Amygdala (tissue), 56 donors: Measurements from ENCODE around the gene PSMC3IP.
A peak's percentile ranks its signal among the peaks of the same experiment; 100 is the strongest.
"Not testable (repeated sequence)": the region's sequence is repeated elsewhere in the genome, so short reads cannot be mapped to it uniquely, and the experiment has no call there.

Source experiments
- DNase-seq, 56 donors: peaks; one replicate each; lab custom pipeline; 2025; lab: John Stamatoyannopoulos, UW

PSMC3IP gene, protein sequence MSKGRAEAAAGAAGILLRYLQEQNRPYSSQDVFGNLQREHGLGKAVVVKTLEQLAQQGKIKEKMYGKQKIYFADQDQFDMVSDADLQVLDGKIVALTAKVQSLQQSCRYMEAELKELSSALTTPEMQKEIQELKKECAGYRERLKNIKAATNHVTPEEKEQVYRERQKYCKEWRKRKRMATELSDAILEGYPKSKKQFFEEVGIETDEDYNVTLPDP

DNA sequence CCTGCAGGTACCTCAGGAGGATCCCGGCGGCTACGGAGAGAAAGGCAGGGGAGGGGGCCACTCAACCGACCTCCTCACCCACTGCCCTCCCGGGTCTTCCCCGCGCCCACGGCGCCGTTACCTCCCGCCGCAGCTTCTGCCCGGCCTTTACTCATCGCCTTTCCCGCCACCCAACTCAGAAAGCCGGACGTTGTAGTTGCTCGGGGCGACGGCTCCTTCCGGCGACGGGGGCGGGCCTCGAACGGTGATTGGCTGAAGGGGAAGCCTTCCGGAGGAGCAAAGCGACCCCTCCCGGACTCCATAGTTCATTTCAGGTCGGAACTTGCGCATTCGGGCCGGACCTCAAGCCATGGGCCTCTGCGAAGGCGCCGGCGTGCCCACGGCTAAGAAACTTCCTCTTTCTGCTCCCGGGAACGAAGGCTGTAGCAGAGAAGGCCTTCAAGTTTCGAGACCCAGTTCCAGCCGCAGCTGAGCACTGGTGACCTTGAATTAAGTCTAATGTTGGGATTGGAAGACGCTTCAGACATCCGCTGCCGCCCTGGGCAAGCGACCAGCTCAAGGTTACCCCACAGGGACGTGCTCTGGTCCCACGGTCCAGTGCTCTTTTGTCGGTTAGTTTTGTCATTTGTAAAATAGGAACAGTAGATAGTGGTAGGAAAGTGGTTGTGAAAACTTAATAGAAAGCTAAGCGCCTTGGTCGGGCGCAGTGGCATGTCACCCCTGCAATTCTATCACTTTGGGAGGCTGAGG, at the start of gene PSMC3IP:
Gene PSMC3IP, minus strand, starts transcription at position 198 of the 750 bp plus-strand sequence. Its CDS starts 43 bp downstream, at position 155.
- DNase-seq = peak; percentile 65 to 95 (median 90)

DNA sequence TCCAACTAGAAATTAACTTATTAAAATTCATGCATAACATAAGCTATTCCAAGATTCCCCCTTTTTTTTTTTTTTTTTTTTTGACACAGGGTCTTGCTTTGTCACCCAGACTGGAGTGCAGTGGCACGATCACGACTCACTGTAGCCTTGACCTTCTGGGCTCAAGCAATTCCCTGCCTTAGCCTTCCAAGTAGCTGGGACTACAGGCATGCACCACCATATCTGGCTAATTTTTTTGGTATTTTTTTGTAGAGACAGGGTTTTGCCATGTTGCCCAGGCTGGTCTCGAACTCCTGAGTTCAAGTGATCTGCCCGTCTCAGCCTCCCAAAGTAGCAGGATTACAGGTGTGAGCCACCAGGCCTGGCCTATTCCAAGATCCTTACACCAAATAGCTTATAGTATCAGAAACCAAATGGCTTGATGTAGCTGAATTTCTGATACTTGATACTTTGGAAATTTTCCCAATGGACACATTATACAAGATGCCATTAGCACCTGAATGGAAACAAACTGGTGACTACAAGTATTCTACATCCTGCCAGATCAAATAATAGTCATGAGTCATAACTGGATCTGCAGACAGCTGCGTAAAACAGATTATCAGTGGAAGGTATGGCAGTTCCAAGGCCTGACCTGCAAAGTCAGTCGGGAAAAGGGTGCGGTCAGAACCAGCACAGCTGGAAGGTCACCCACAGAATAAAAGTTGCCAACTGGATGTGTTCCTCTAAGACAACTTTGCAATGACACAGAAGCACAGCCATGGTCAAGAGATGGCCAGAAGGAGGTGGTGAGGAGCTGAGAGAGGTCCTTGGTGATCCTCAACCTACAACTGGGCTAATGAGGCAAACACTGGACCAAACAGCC, 46.4 kb upstream of the PSMC3IP start:
- no peak for DNase-seq

DNA sequence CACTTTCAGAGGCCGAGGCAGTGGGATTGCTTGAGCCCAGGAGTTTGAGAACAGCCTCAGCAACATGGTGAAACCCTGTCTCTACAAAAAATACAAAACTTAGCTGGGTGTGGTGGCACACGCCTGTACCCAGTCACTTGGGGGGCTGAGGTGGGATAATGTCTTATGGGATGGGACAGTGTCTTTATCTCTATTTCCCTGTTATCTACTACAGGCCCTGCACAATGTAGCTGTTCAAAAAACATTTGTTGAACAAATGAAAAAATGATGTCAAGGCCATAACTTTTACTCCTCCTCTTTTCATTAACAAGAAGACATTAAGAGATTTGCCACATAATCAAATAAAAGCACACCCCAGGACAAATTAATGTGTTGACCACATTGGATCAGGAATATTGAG, 45.7 kb upstream of the PSMC3IP start:
- no peak for DNase-seq

DNA sequence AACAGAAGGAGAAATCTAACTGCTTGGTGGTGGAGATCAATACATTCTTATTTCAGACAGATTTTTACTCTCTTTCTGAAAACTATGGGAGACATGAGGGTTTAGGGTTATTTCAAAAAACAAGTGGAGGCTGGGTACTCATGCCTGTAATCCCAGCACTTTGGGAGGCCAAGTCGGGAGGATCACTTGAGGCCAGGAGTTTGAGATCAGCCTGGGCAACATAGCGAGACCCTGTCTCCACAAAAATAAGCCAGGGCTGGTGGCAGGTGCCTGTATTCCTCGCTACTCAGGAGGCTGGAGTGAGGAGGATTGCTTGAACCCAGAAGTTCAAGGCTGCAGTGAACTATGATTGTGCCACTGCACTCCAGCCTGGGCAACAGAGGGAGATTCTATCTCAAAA, 44.5 kb upstream of the PSMC3IP start:
- DNase-seq = not testable (repeated sequence)

DNA sequence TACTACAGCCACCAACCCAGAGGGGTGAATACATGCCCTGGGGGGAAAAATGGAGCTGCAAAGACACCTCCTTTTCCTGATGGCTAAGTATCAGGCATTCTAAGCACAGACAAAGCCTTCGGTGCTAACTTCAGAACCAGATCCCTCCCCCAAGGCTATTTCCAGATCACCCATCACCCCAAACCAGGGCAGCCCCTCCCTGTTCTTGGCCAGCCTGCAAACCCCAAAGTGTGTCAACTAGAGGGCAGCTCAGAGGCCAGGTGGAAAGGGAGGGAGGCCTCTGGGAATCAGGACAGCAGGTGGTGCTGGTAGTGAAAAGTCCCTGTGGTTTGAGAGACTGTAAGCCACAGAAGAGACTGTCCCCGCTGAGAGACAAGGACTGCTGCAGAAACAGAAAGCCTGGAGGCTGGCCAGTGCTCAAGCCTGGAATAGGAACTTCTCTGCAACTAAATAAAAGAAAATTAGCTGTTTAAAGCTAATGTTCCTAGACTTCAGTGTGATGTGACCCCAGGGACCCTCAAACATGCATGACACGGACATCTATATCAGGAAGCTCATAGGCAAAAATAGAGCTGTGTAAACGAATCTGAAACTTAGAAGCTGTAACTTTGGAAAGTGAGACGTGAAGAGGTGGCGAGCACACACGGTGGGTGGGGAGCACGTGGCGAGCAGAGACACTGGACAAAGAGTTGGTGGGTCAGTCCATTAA, 41.1 kb upstream of the PSMC3IP start:
- DNase-seq = peak in 7 of 56 donors; percentile 0 to 13 (median 5)

DNA sequence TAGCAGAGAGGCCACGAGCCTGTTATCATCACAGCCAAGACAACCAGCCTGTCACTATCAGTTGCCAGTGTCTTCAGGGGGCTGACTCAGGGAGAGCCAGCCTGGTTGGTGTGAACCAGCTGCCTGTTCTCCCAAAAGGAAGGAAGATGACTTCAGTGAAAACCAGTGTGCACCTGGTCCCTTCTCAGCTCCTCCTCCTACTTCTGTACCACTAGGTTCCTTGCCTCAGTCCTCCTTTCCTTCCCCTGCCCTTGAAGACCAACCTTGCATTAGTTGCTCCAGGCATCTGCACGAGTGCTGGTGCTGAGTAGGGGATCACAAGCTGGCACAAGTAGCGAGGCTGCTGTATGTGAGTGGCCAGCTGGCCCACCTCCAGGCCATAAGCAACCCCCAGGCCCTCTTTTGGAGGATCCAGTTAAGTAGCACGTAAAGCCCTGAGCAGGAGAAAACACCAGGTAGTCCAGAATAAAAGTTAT, 40.5 kb upstream of the PSMC3IP start:
- DNase-seq = no peak

DNA sequence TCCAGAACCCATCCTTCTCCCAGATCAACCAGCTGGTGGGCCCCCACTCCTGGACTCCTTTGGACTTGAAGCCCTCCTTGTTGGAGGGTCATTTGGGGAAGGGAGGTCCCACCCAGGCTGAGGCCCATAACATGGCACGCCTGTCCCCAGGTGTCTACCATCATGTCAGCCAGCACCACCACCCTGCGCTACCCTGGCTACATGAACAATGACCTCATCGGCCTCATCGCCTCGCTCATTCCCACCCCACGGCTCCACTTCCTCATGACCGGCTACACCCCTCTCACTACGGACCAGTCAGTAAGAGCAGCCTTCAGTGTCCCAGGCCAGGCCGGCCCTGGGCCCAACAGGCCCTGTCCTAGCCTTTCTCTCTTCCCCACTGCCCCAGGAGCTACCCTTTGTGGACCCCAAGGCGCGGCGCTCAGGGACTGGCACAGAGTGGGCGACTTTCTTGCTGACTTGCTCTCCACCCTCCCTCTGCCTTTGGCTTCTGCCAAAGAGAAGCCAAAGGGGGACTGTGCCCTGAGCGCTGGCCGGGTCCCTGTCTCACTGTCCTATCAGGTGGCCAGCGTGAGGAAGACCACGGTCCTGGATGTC, 36.3 kb upstream of the PSMC3IP start:
- no peak for DNase-seq

DNA sequence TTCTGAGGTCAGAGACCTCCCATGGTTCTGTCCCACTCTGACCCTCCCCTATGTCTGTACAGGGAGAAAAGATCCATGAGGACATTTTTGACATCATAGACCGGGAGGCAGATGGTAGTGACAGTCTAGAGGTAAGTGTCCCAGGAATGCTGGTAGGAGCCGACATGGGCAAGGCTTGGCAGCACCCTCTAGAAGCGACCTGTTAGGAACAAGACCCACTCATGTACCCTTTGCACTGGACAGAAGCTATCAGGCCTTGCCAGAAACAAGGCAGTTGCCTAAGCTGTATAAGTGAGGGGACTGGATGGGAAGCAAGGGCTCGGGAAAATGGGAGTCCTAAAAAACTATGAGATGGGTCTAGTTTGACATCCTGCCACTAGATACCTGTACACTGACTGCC, 34.5 kb upstream of the PSMC3IP start:
- DNase-seq = no peak

DNA sequence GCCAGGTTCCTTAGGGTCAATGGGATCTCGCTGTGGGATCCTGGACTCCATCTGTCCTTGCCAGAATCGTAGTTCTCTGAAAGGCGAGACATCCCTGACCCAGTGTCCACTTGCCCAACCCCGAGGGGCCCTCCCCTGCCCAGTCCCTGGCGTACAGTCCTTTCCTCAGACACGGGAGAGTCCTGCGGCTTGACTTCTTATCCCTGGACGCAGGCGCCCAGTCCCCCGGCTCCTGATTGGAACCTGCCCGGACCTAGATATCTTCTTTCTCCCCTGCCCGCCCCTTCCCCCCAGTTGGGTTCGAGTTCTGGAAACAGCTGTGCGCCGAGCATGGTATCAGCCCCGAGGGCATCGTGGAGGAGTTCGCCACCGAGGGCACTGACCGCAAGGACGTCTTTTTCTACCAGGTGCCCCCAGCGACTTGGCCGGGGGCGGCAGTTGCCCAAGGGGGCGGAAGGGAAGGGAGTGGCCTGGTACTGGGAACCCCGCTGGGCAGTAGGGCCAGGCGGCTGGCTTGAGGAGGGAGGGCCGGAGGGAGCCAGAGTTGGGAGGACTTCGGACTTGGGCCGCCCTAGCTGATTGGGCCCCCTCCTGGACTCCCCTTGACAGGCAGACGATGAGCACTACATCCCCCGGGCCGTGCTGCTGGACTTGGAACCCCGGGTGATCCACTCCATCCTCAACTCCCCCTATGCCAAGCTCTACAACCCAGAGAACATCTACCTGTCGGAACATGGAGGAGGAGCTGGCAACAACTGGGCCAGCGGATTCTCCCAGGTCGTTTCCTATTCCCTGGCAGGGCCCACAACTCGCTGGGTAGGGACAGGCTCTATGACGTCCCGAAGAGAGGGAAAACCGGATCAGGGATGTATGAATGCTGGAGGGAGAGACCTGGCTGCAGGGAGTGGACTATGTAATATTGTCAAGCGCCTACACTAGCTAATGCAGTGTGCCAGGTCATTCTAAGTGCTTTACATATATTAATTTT, 32.6 kb upstream of the PSMC3IP start:
- peak in 14 of 56 donors; percentile 35 to 59 (median 52) for DNase-seq

DNA sequence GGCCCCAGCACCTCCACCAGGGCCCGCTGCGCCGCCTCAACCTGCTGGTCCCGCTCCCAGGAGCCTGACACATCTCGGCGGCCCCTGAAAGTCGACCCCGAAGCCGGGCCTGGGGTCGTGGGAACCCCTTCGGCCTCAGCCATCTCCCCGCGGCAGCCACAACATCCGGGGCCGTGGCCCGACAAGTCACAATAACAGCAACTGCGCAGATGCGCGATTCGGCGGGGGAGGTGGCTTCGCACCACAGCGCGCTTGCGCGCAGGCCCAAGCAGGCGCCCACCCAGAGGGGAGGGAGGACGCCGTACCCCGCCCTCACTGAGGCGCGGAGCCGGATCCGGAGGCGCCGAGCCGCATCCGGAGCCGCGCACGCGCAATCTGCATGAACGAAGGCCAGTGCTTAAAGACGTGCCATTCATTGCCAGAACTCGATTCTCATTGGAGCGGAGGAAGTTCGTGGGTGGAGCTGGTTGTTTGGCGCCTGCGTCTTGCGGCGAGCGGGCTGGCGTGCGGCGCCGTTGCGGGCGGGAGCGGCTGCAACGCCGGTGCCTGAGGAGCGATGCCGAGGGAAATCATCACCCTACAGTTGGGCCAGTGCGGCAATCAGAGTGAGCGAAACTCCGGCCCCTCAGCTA, 31.8 kb upstream of the PSMC3IP start, which contains the start of the genes RETREG3 and TUBG1:
Gene RETREG3, minus strand, starts transcription at position 193 of the 632 bp plus-strand sequence. Its CDS starts 50 bp downstream, at position 143.
Gene TUBG1, plus strand, starts transcription at position 502 of the 632 bp plus-strand sequence. Its CDS starts 55 bp downstream, at position 557.
- DNase-seq = peak; percentile 90 to 100 (median 98)

DNA sequence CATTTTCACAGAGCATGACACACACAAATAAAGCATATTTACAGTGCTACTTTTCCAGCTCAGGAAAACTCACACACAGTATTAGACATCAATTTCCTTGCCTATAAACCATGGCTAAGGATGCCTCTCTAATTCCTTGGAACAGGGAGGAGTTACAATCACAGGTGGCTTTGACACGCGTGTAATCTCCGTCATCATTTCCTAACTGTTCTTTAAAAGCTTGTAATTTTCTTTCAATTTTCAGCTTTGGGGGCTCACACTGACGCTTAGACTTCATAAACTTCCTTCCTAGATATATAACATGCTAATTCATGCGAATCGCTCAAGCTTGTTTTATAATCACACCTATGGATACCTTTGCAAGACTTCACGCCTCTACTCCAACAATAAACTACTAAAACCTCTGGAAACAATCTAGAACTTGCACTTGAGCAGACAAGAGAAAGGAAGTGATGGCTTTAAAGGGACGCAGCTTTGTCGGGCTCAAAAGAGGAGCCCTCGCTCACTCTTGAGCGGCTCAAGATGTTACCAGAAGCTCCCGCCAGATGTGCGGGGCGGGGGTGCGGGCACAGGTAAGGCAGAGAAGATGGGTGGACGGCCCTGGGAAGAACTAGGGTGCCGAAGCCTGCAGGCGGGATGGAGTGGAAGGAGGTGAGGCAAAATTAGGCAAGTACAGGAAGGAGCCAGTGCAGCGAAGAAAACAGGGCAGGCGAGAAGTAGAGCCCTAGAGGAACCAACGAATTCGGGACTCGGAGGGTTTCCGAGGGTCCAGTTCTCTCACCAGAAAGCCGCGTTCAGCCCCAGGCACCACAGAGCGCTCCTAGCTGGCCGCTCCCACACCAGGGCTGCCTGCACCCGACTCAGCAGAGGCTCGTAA, 31.0 kb upstream of the PSMC3IP start:
- DNase-seq = peak in 6 of 56 donors; percentile 46 to 58 (median 49)

DNA sequence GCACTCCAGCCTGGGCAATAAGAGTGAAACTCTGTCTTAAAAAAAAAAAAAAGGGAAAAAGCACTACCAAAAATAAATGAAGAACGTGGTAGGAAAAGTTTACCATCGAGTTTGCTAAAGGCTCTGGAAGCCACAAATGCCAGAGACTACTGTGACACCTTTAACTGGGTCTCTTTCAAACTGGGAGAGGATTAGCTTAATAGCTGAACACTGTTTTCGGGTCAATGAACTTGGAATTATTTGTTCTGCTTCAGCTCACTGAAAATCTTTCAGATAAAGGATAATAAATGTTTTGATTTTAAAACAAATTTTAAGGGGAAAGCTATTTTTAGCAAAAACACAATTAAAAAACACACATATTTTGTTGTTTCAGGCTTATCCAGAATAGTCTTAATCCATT, 30.2 kb upstream of the PSMC3IP start:
- no peak for DNase-seq

DNA sequence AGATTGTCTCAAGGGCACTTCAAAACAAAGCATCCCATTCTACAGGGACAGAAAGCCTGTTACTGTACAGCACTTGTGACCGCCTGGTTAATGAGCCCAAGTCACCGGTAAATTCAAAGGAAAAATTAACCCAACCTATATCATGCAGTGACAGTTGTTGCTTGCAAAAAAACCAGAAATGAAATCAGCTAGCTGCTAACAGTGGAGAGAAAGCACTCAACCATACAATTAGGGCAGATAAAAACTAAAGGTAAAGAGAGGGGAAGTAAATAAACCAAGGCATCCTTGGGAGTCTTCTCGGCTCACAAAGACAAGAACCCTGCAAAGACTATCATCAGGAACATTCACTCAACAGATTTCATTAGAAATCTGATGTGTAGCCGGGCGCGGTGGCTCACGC, 25.8 kb upstream of the PSMC3IP start:
- no peak for DNase-seq

DNA sequence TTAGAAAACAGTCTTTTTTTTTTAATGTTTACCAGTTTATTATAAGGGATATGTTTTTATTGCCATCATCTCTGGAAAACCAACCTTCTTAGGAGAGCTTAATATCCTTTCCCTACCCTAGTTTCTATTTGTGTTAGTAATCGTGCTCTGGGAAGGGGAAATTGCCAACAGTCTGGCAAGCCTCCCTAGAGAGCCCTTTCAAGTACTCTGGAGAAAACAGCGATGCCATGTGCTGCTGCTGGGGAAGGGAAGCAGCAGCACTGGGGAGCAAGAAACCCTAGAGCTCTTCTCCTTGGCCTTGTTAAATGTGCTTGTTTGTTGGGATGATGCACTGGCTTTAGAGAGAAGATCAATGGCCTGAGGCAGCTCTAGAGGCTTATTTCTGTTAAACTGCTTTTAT, 21.4 kb upstream of the PSMC3IP start:
- DNase-seq = peak in 12 of 56 donors; percentile 4 to 57 (median 16)

DNA sequence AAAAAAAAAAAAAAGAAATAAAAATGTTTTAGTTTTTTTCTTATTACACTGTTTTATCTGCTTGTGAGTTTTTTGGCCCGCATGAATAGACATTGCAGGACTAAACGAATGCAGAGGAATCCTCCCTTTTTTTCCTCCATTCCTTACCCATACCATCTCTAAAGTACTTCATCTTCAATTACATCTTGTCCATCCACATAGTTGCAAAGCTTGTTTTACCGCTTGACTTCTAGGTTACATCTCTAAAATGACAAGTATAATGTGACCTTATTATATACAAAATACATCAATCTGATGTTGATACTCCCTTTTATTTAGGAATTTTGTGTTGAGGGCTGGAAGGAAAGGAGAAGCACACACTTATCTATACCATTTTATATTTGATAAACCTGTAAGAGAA, 18.9 kb upstream of the PSMC3IP start:
- no peak for DNase-seq

DNA sequence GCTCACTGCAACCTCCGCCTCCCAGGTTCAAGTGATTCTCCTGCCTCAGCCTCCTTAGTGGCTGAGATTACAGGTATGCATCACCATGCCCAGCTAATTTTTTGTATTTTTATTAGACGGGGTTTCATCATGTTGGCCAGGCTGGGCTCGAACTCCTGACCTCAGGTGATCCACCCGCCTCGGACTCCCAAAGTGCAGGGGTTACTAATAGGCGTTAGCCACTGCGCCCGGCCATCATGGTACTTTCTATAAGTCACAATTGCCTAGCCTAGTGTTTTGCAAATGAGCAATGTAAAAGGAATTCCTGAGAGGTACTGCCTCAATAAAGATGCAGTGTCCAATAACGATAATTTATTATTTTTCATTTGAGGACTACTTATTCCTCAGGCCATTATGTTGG, 13.9 kb upstream of the PSMC3IP start:
- no peak for DNase-seq

DNA sequence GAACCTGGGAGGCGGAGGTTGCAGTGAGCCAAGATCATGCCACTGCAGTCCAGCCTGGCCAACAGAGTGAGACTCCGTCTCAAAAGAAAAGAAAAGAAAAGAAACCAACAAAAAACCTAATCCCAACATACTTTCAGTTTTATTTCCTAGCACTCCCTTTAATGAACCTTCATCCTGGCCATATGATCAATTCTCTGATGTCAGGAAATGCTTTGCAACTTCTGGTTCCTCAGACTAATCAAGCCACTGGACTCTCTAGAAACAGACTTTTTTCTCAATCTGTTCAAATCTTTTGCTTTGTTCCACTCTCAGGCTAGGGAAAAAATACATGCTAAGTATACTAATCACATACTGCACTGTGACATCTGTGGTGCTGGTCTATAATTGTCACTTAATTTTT, 13.4 kb upstream of the PSMC3IP start:
- DNase-seq = no peak
